Activated T-helper 1 cell treated with anti-CD3 and anti-CD28 coated beads, Interleukin-12 subunit alpha, Interleukin-12 subunit beta, Interleukin-2, Interleukin-4 antibody, amounts not matched to agents 30 ng/mL and 10 ng/mL and 1 ng/mL, durations not matched to agents 14 hours and 24 hours and 36 hours (primary cell): ENCODE results near the gene HAP1. TPM values are rescaled to one million over a fixed set of nuclear protein-coding genes. Genes with fewer than 3 reads are reported as not detected.
"Not testable (repeated sequence)": the region's sequence is repeated elsewhere in the genome, so short reads cannot be mapped to it uniquely, and the experiment has no call there.

Source experiments
- DNase-seq: peaks from one replicate; pipeline ENCODE4 v3.0.0; 2021; ENCODE audit warnings: low spot score
- H3K27ac Mint-ChIP-seq: one replicate; pipeline ENCODE4 v1.8.0; 2021; ENCODE audit warnings: mild to moderate bottlenecking, mixed read lengths
- H3K27me3 Mint-ChIP-seq: one replicate; pipeline ENCODE4 v1.8.0; 2022; ENCODE audit warnings: mild to moderate bottlenecking, moderate library complexity, mixed read lengths; ENCODE audit not compliant: insufficient read depth
- H3K36me3 Mint-ChIP-seq: one replicate; pipeline ENCODE4 v1.8.0; 2021; ENCODE audit warnings: low read depth, mixed read lengths
- H3K4me1 Mint-ChIP-seq: one replicate; pipeline ENCODE4 v1.8.0; 2021; ENCODE audit warnings: low read depth, mixed read lengths
- H3K4me3 Mint-ChIP-seq: one replicate; pipeline ENCODE4 v1.8.0; 2021; ENCODE audit warnings: mild to moderate bottlenecking, moderate library complexity, mixed read lengths
- H3K9me3 Mint-ChIP-seq: one replicate; pipeline ENCODE4 v1.8.0; 2021; ENCODE audit warnings: mixed read lengths
- intact Hi-C: fragments of 100-400 bp; cut with micrococcal nuclease; formaldehyde crosslinking; loops from one replicate; pipeline ENCODE4 v1.15.1; 2024
- total RNA-seq: library from RNA; stranded (reverse); gene quantifications from 2 replicates; pipeline ENCODE4 v1.2.3, GENCODE V29; 2022

HAP1 gene
- total RNA-seq, 1 donor from 2014 or later, result not detected

DNA sequence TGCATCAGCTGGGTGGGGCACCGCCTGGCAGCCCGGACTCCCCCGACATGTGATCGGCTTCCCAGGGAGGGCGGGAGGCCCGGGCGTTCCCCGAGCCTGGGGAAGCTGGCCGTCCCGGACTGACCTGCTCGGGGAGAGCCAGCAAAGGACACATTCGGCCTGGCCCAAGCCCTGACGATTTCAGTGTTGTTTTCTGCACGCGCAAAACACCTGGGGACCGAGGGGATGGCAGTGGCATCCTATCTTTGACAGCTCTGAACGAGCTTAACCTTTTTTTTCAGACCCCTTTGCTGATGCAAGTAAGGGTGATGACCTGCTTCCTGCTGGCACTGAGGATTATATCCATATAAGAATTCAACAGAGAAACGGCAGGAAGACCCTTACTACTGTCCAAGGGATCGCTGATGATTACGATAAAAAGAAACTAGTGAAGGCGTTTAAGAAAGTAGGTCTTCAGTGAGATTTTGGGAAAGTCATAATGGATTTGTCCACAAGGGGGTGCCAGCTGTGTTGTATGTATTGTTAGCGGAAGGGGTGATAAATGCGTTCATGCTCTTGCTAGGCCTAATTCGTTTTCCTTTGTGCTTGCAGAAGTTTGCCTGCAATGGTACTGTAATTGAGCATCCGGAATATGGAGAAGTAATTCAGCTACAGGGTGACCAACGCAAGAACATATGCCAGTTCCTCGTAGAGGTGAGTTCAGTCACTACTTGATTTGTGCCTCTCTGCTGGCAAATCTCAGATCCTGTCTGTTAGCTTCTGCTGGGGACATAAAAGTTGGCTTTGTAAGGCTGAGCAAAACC is 44.7 kb downstream of the HAP1 start:
- peak; percentile 43 for DNase-seq

DNA sequence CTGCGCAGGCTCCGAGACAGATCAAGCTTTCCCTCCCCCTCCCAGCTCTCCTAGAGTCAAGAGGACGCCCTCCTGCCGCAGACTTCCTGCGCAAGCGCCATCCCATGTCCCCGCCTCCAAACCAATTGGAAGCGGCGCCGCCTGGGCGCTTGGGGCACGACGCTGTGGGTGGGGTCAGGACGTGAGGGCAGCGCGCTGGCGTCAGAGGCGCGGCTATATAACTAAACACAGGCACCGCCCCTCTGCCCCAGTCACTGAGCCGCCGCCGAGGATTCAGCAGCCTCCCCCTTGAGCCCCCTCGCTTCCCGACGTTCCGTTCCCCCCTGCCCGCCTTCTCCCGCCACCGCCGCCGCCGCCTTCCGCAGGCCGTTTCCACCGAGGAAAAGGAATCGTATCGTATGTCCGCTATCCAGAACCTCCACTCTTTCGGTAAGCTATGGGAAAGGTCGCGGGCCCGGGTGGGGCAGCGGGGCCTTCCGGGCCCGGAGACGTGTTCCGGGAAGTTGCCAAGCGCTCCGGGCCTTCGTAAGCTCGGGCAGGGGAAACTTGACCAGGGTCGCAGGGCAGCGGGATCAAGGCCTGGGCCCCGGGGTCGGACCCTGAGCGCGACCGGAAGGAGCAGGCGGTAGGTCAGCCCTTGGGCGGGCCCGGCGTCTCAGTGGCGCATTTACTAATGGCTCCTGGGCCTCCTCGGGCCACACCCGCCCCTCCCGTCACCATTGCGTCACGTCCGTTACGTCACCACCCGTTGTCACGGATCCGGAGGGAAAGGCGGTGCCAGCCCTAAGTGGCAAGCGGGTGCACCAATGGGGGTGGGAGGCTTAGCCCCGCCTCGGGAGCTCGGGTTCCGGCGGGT is 45.6 kb downstream of the HAP1 start, which contains the start of gene EIF1:
Gene EIF1, plus strand, starts transcription at position 245 of the 856 bp plus-strand sequence. Its CDS starts 154 bp downstream, at position 399.
- H3K4me1 Mint-ChIP-seq, result peaks cover 29% of the 10 kb centered on the region
- DNase-seq, result peak; percentile 100
- intact Hi-C loops, result loop anchor here (1.0 to 5.0 kb wide), 5 partner anchors 10 to 230 kb away; partner anchors contain the start of genes ACLY and KLHL11
- H3K9me3 Mint-ChIP-seq, result no peaks in the 10 kb centered on the region
- peaks cover 42% of the 10 kb centered on the region for H3K36me3 Mint-ChIP-seq
- peak within 1 kb of the TSS; percentile 96 for H3K27ac Mint-ChIP-seq
- peak within 1 kb of the TSS; percentile 96 for H3K4me3 Mint-ChIP-seq
- H3K27me3 Mint-ChIP-seq, result peaks cover 3% of the 10 kb centered on the region

More for the DNA sequence above, 44.7 kb downstream of the HAP1 start:
- peaks cover 29% of the 10 kb centered on the region for H3K4me1 Mint-ChIP-seq
- H3K27ac Mint-ChIP-seq, result peak overlapping the region; percentile 96
- intact Hi-C loops, result loop anchor here (2.0 to 5.0 kb wide), 3 partner anchors 48 to 229 kb away; partner anchors contain the start of genes ACLY and KLHL11
- peaks cover 45% of the 10 kb centered on the region for H3K36me3 Mint-ChIP-seq
- H3K9me3 Mint-ChIP-seq, result no peaks in the 10 kb centered on the region
- H3K4me3 Mint-ChIP-seq, result peak overlapping the region; percentile 96
- H3K27me3 Mint-ChIP-seq, result peaks cover 3% of the 10 kb centered on the region

DNA sequence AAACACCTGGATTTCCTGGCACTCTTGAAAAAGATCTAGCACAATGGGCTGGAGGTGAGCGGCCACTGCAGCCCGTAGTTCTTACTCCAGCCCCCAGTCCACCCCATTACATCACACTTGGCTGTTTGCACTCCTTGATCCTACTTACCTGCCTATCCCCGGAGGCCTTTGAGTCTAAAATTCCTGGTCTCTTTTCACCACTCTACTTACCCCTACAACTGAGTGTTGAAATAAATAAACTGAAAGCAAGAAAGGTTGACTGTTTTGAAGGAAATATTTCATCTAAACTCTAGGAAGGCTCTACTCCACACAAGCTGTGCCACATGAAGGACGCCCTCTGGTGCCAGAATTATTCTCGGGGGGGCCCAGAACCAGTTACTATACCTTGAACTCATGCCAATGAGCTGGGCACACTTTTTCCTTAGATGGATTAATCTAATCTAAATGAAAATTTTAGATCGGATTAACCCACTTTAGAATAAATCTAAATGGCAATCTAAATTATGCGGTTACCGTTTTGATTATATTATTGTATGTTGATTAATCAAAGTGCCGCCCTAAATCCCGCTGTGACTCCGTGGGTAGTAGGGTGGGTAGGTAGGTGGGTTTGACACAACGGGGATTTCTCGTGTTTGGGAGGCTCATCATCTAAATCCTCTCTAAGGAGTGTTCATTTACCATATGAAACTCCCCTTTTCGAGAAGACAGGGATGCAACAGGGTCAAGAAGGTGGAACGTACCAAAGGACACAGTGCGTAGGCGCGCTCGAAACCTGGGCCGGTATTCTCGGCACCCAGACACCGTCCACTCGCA is 46.4 kb downstream of the HAP1 start:
- Mint-ChIP-seq H3K4me3 (peak overlapping the region; percentile 96), H3K9me3 (no peaks in the 10 kb centered on the region), H3K4me1 (peaks cover 29% of the 10 kb centered on the region), H3K36me3 (peaks cover 36% of the 10 kb centered on the region), H3K27ac (peak overlapping the region; percentile 96), H3K27me3 (peaks cover 3% of the 10 kb centered on the region)
- intact Hi-C loops, result loop anchor here (1.0 to 5.0 kb wide), 5 partner anchors 9 to 231 kb away; partner anchors contain the start of genes ACLY and KLHL11
- peak; percentile 38 for DNase-seq

DNA sequence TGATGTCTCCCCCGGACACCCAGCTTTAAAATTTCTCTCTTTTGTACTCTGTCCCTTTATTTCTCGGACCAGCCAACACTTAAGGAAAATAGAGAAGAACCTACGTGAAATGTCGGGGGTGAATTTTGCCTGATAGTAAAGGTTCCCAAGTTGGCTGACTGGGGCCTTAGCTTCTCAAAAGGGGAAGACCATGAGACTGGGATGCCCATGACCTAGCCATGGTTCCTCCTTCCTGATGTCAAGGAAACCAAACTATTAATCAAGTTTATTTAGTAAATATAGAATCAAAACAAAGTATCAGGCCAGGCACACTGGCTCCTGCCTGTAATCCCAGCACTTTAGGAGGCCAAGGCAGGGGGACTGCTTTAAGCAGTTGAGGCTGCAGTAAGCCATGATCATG is 48.2 kb downstream of the HAP1 start:
- DNase-seq, result no peak
- no peak overlapping the region for H3K4me3 Mint-ChIP-seq
- peaks cover 34% of the 10 kb centered on the region for H3K4me1 Mint-ChIP-seq
- intact Hi-C loops, result loop anchor here (5.0 kb wide), 2 partner anchors 51 to 181 kb away; partner anchors contain the start of gene KLHL11
- H3K36me3 Mint-ChIP-seq, result peaks cover 22% of the 10 kb centered on the region
- no peak overlapping the region for H3K27ac Mint-ChIP-seq
- H3K27me3 Mint-ChIP-seq, result peaks cover 3% of the 10 kb centered on the region
- H3K9me3 Mint-ChIP-seq, result no peaks in the 10 kb centered on the region

DNA sequence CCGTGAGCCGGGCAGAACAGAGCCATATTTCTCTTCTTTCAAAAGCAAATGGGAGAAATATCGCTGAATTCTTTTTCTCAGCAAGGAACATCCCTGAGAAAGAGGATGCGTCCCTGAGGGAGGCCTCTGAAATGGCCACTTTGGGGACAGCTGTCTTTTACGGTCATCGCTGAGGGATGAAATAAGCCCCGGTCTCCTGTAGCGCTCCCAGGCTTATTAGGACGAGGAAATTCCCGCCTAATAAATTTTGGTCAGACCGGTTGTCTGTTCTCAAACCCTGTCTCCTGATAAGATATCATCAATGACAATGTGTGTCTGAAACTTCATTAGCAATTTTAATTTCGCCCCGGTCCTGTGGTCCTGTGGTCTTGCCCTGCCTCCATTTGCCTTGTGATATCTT is 48.7 kb downstream of the HAP1 start:
- intact Hi-C loops, result loop anchor here (5.0 kb wide), 2 partner anchors 52 to 182 kb away; partner anchors contain the start of gene KLHL11
- not testable (repeated sequence) for DNase-seq, H3K9me3 Mint-ChIP-seq, H3K4me3 Mint-ChIP-seq, H3K27ac Mint-ChIP-seq, H3K27me3 Mint-ChIP-seq
- Mint-ChIP-seq H3K36me3 (peaks cover 16% of the 10 kb centered on the region), H3K4me1 (peaks cover 30% of the 10 kb centered on the region)

DNA sequence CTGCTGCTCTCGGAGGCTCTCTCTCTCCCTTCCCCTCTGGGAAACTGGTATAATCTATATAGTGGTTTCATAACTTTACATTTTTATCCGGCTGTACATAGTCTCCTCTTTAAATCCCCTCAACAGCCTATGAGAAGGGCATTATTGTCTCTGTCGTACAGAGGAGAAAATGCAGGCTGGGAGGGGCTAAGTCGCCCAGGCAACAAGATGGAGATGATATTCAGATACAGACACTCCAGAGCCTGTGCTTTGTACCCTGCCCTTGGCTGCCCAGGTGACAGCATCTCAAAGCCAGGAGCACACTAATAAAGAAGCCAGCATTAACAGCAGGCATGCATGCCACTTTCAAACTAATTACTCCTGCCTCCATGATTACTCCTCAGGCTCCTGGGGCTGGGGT is 50.4 kb downstream of the HAP1 start:
- H3K36me3 Mint-ChIP-seq, result no peaks in the 10 kb centered on the region
- intact Hi-C loops, result no loop called here
- H3K4me3 Mint-ChIP-seq, result no peak overlapping the region
- H3K9me3 Mint-ChIP-seq, result no peaks in the 10 kb centered on the region
- H3K27ac Mint-ChIP-seq, result no peak overlapping the region
- peaks cover 38% of the 10 kb centered on the region for H3K4me1 Mint-ChIP-seq
- H3K27me3 Mint-ChIP-seq, result peaks cover 3% of the 10 kb centered on the region
- DNase-seq, result no peak

DNA sequence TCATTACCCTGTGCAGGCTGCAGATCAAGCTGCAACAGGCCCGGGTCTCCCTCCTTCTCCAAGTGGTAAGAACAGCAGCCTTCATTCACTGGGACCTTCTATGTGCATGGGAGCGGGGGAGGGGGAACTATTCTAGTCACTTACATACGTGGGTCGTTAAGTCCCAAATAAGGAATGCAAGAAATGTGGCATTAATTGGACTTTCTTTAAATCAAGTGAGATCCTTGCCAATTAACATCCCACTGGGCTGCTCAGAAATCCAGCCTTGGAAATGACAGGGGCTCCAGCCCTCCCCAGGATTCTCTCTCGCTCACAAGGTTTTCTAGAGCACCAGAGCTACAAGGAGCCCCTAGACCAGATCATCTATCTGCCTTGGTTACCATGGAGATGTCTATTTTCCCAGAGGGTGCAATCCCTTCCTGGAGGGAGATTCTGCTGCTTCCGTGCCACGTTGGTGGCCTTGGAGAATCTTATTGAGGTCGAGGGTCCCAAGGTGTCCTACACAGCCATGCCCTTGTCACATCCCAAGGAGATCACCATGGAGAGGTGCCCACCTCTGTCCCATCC is 50.9 kb downstream of the HAP1 start:
- H3K36me3 Mint-ChIP-seq, result peaks cover 2% of the 10 kb centered on the region
- no peak for DNase-seq
- H3K27ac Mint-ChIP-seq, result no peak overlapping the region
- intact Hi-C loops, result no loop called here
- peaks cover 43% of the 10 kb centered on the region for H3K4me1 Mint-ChIP-seq
- no peaks in the 10 kb centered on the region for H3K9me3 Mint-ChIP-seq
- no peak overlapping the region for H3K4me3 Mint-ChIP-seq
- H3K27me3 Mint-ChIP-seq, result peaks cover 3% of the 10 kb centered on the region

DNA sequence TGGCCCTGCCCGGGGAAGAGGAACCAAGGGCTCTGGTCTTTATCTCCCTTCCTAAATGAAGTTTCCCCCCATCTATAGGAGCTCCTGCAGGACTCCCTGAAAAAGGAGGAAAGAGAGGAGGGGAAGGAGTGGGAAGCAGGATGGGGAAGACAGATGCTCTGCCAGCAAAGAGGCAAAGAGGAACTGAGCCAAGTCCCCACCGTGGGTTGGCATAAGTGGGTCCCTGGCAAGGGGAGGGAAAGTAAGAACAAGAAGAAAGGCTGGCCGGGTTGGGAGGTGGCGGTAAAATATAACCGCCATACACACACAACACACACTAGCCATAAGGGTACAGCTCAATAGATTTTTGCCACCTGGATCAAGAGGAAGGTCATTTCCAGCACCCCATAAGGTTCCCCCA is 51.8 kb downstream of the HAP1 start:
- Mint-ChIP-seq H3K9me3 (no peaks in the 10 kb centered on the region), H3K4me3 (no peak overlapping the region), H3K4me1 (peaks cover 42% of the 10 kb centered on the region), H3K27ac (no peak overlapping the region), H3K36me3 (peaks cover 6% of the 10 kb centered on the region), H3K27me3 (peaks cover 3% of the 10 kb centered on the region)
- no peak for DNase-seq
- intact Hi-C loops, result no loop called here

DNA sequence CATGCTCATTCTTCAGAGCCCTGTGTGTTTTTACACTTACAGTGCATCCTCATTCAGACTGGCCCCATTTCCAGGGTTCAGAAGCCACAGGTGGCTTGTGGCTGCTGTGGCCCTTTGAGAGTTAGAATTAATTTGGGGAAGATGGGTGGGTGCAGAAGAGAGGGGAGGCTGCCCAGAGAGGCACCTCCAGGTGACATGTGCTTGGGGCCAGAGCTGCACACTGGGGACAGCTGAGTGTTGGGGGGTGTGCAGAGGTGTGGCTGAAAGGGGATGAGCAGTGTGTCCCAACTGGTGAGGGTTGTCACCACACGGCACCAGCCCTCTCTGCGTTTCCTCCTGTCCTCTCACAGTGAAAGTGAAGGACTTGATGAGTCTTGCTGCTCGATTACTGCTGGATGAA is 52.7 kb downstream of the HAP1 start:
- Mint-ChIP-seq H3K9me3 (no peaks in the 10 kb centered on the region), H3K27me3 (peaks cover 1% of the 10 kb centered on the region), H3K4me3 (peak overlapping the region; percentile 1), H3K36me3 (peaks cover 6% of the 10 kb centered on the region), H3K27ac (no peak overlapping the region), H3K4me1 (peaks cover 47% of the 10 kb centered on the region)
- no peak for DNase-seq
- intact Hi-C loops, result no loop called here

DNA sequence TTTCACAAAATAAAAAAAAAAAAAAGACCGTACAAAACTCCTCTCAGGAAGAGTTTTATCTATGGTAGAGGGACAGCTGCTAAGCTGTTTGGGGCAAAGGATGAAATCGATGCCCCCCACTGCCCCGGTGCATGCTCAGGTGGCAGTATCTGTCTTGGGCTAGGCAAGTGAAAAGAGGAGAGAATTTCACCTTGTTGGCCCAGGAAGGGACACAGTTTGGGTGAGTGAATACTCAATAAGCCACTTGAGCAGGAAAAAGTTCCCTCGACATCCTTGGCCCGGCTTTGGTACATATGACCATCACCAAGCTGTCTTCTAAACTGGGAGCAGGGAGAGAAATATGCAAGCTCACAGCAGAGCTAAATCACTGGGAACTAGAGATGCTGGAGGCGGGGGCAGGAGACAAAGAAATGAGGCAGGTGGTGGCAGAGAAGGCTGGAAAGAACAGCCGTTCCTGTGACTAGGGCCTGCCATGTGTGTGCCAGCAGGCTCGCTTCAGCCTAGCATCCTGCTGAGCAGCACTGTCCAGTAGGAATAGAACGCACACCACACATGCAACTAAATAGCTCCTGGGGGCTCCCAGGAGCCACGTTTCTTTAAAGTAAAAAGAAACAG is 53.9 kb downstream of the HAP1 start:
- intact Hi-C loops, result no loop called here
- H3K4me3 Mint-ChIP-seq, result no peak overlapping the region
- no peaks in the 10 kb centered on the region for H3K27me3 Mint-ChIP-seq
- peaks cover 59% of the 10 kb centered on the region for H3K4me1 Mint-ChIP-seq
- peaks cover 8% of the 10 kb centered on the region for H3K36me3 Mint-ChIP-seq
- no peak for DNase-seq
- H3K27ac Mint-ChIP-seq, result peak overlapping the region; percentile 99
- no peaks in the 10 kb centered on the region for H3K9me3 Mint-ChIP-seq

DNA sequence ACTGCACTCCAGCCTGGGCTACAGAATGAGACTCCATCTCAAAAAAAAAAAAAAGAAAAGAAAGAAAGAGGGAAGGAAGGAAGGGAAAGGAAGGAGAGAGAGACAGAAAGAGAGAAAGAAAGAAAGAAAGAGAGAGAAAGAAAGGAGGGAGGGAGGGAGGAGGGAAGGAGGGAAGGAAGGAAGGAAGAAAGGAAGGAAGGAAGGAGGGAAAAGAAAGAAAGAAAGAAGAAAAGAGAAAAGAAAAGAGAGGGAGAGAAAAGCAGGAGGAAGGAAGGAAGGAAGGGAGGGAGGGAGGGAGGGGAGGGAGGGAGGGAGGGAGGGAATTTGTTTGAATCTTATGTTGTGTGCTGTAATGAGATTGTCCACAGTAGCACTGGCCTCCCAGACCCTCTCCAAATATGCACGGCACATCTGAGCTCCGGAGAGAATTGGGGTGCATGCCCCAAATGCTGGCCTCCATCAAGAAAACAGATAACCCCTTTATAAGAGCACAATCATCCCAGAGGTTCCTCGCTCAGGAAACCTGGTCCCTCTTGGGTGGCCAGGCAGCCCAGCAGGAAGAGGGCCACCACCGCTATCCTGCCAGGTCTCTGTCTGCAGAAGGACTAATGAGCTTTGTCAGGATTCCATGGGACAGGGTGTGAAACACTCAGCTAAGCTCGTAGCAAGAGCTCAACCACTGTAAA is 54.6 kb downstream of the HAP1 start:
- peak overlapping the region; percentile 86 for H3K4me3 Mint-ChIP-seq
- H3K36me3 Mint-ChIP-seq, result peaks cover 8% of the 10 kb centered on the region
- intact Hi-C loops, result loop anchor here (1.0 to 2.0 kb wide), 4 partner anchors 8 to 1117 kb away; partner anchors contain the start of gene EIF1
- peak overlapping the region; percentile 99 for H3K27ac Mint-ChIP-seq
- no peaks in the 10 kb centered on the region for H3K27me3 Mint-ChIP-seq
- no peaks in the 10 kb centered on the region for H3K9me3 Mint-ChIP-seq
- DNase-seq, result no peak
- peaks cover 59% of the 10 kb centered on the region for H3K4me1 Mint-ChIP-seq
